Middle frontal gyrus (tissue), 1 donor: ENCODE results near the gene MORN1.

Experiments
- DNase-seq: peaks from one replicate; pipeline ENCODE4 v3.0.0-alpha.2; 2015; ENCODE audit warnings: low spot score; ENCODE audit errors: extremely low spot score

The MORN1 gene

DNA sequence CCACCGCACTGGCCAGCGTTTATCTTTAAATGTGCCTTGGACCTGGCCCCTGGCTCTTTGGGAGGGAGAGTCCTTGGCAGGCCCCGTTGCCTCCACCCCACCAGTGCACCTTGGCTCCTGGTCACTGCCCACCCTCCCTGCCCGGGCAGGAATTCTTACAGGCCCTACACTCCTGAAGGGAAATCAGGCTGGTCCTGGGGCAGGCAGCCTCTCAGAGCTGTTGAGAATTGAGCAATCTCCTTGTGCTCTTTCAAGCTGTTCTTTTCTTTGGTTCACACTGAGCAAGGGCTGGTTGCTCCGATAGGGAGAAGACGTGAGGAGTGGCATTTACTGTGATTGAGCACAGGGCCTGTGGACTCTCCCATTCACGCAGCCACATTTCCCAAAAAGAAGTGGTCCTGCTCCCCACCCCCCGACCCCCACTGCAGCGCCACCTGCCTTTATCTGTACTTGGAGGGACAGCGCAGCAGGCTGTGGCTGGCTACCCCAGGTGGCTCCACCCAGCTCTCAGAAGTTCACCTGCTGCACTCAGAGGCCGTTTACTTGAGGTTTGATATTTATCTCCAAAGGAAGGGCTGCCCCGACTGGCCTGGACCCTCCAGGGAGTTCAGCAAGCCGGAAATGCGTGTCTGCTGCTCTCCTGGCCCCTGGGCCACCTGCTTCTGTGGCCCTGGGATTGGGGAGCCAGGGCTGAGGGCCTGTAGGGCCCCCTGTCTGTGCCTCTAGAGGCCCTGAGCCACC is 115.4 kb downstream of the MORN1 start:
- DNase-seq: no peak

DNA sequence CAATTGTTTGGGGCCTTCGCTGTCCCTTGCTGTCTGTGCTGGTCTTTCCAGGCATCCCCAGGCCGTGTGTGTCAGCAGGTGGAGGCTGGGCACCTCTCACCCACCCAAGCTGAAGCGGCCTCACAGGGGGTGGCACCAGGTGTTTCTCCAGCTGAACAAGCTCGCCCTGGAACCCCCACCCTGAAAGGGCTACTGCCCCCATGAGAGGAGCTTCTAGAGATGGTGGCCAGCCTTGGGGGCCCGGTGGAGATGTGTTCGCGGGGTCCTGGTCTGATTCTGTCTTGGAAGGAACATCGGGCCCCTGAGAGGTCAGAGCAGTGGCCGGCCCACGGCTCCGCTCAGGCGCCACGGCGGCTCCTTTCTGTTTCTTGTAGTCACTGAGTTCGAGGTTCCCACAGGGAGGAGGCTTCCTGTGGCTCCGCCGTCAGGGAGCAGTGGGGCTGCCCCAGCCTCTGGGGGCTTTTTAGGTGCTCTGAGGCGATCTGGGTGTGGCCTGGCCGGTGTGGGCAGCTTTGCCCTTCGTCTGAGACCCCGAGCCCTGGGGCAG is 116.4 kb downstream of the MORN1 start:
- DNase-seq: no peak

DNA sequence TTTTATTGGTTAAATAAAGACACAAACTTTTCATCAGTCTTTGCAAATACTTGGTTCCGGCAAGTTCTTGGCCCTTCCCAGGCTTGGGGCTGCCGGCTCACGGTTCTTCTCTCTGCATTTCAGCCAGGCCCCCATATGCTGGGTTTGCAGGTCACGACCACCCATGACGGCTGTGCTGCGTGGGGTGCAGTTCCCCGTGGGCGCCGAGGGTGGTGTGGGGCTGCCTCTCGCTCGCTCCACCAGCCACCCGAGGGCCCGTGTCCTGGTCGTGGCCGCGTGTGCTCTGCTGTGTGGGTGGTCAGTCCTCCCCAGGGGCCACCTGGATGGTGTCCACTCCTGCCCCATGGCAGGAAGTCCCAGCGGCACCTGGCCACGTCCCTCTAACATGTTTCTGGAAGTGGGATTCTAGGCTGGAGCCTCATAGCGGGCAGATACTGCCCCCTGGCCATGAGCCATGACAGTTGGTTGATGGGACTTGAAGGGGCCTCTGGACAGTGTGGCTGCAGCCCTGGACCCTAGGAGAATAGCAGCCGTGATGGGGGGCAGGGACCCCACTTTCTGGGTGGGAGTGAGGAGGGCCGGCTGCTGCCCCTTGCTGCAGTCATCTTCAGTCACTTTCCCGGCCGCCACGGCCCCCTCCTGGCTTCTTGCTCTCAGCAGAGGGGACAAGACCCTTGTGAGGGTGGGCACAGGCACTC is 117.0 kb downstream of the MORN1 start:
- DNase-seq: no peak

DNA sequence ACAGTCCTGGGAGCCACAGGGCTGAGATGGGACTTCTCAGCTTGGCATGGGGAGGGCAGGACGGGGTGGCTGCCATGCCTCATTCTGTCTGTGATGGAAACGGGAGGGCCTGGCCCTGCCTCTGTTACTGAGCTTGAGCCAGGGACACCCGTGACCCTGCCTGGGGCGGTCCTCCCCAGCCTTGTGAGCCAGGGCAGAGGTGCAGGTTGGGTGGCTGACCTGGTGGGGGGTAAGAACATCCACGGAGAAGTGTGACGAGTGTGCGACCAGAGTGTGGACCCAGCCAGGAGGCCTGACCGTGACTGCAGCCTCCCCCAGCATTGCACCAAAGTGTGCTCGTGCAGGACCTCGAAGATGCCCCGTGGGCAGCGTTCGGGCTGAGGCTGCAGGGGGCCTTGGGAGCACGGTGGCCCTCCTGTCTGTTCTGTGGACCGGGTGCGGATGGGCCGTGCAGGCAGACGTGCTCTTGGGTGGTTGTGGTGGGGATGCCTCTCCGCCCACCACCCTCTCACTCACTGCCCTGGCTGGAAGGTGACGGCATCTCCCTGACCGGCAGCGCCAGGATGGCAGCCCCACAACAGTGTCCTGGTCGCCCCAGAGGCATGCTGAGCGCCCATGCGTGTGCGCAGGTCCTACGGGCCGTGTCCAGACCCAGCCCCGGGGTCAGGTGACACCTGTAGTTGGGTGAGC is 117.8 kb downstream of the MORN1 start:
- DNase-seq: no peak

DNA sequence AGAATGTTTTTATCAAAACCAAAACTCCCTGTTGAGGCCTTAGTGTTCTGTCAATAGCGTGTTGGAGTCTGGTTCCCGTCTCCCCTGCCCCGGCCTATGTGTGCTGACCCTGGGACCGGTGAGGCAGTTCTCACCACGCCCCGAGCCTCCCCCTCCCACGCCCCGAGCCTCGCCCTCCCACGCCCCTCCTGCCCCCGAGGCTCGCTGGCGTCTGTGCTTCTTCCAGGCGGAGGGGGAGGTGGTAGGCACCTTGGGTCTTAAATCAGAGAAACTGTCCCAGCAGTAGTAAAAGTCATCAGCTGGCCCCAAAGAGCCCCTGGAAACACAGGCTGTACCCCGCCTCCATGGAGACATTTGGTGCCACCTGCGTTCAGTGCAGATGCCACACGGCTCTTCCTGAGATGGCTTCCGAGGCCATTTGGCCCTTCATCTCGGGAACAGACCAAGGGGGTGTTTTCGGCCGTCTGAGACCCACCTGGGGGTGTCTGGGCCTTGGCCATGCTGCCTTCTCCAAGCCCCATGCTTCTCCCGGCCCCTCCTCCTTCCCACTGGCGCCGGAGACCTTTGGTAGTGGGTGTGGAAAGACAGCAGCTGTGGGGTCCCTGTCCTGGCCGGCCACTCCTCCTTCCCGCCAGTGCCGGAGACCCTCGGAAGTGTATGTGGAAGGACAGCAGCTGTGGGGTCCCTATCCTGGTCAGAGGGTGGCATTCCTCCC is 118.5 kb downstream of the MORN1 start:
- DNase-seq: no peak

DNA sequence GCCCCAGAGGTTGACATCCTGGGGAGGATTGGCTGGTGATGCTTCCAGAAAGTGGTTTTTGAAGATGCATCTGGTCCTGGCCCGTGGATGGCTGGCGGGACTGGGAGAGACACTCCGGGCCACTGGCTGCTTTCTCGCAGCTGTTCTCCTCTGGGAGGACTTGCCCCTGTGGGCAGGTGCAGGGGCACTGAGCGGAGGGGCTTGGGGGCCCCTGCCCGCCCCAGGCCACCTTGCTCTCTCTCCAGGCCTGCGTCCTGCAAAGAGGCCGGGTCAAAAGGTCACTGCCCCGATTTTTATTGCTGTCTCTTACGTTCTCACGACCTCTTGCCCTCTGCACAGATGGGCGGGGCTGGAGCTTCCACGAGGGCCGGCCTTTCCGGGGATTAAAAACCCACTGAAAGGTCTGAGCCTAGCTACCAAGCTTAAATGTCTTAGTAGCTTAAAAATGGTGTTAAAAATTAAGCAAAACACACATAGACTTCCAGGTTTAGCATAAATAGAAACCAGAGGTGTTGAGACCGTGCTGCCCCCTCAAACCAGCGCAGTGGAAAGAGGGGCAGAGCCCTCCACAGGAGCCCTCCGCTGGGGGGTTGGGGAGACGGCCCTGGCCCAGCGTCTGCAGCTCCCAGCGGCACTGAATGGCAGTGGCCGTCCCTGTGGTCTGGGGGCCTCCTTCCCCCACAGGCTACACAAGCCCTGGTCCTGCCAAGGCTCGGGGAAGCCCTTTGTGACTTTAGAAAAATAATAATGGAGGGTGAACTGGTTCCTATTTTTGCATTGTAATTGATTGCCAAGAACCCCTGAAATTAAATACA is 119.3 kb downstream of the MORN1 start:
- DNase-seq: no peak
